ENCODE measurements around the gene LRRN4CL. TPM values are rescaled to one million over a fixed set of nuclear protein-coding genes. Genes with fewer than 3 reads are reported as not detected.

The LRRN4CL gene
- total and polyA plus RNA-seq, 9 of the 15 experiments (the other 6 are each of a cell fraction or from before 2014, with no cell fraction given): 0.03 to 0.11 (median 0.05) TPM; not detected in 4

- TF ChIP-seq HBP1 (CRISPR knock-in tag; IDR thresholded peaks at IDR 0.05): peak; percentile 96
- 0 out of 2 replicates have a peak, but pooled peaks have one; percentile 65 for TF ChIP-seq E4F1 (CRISPR knock-in tag; IDR thresholded peaks at IDR 0.05; ENCODE audit: borderline replicate concordance)
- peak; percentile 63 to 90; a peak in 3 of 4 replicates for TF ChIP-seq NONO (IDR thresholded peaks at IDR 0.05; ENCODE audit: low read depth in 2 of 2, low read length in 1 of 2)
- TF ChIP-seq GTF2F1 (IDR thresholded peaks at IDR 0.05; ENCODE audit: low read depth, low read length): peak; percentile 99
- TF ChIP-seq MTA3 (IDR thresholded peaks at IDR 0.05; ENCODE audit: borderline replicate concordance): peak; percentile 100
- TF ChIP-seq NUFIP1 (IDR thresholded peaks at IDR 0.05; ENCODE audit: partially characterized antibody): no peak
- no peak for TF ChIP-seq JUN (IDR thresholded peaks at IDR 0.05; ENCODE audit: borderline replicate concordance, low read depth, low read length)
- TF ChIP-seq JUN (CRISPR knock-in tag; IDR thresholded peaks at IDR 0.05; ENCODE audit: borderline replicate concordance): no peak
- 0 out of 2 replicates have a peak, but pooled peaks have one; percentile 41 for TF ChIP-seq NCOA6 (IDR thresholded peaks at IDR 0.05)
- 0 out of 2 replicates have a peak, but pooled peaks have one; percentile 56 for TF ChIP-seq SREBF2 (CRISPR knock-in tag; IDR thresholded peaks at IDR 0.05)
- TF ChIP-seq NR2C1 (IDR thresholded peaks at IDR 0.05): no peak
- TF ChIP-seq NR2C1 (tag; IDR thresholded peaks at IDR 0.05): peak; percentile 48; the same call in 1 of the 2 replicates
- TF ChIP-seq SLC30A9 (CRISPR knock-in tag; IDR thresholded peaks at IDR 0.05): no peak
- TF ChIP-seq RBM22 (IDR thresholded peaks at IDR 0.05; ENCODE audit: low read depth, low read length, poor library complexity, severe bottlenecking): peak; percentile 96
- no peak for TF ChIP-seq HLTF (IDR thresholded peaks at IDR 0.05)
- TF ChIP-seq MNT (conservative IDR thresholded peaks at IDR 0.05): peak; percentile 52 to 61; a peak in 2 of 4 replicates
- no peak for TF ChIP-seq STAT5B (CRISPR knock-in tag; IDR thresholded peaks at IDR 0.05)
- 0 out of 2 replicates have a peak, but pooled peaks have one; percentile 48 for TF ChIP-seq CBFB (CRISPR knock-in tag; IDR thresholded peaks at IDR 0.05)
- peak; percentile 74; the same call in 1 of the 2 replicates for TF ChIP-seq ZNF561 (CRISPR knock-in tag; conservative IDR thresholded peaks at IDR 0.05)
- no peak for TF ChIP-seq CEBPB (tag; IDR thresholded peaks at IDR 0.05)
- TF ChIP-seq FOSL1 (tag; conservative IDR thresholded peaks at IDR 0.05): no peak
- TF ChIP-seq NR1H2 (CRISPR knock-in tag; IDR thresholded peaks at IDR 0.05): no peak; the same call in 1 of the 2 replicates
- 0 out of 2 replicates have a peak, but pooled peaks have one; percentile 54 for TF ChIP-seq ZNF586 (CRISPR knock-in tag; conservative IDR thresholded peaks at IDR 0.05)
- TF ChIP-seq TCF3 (CRISPR knock-in tag; IDR thresholded peaks at IDR 0.05): peak; percentile 27; the same call in 1 of the 2 replicates
- peak; percentile 77; the same call in 1 of the 2 replicates for TF ChIP-seq SPI1 (IDR thresholded peaks at IDR 0.05; ENCODE audit: borderline replicate concordance, low read depth, low read length)
Observed at GRCh38 chr11:62665075-62665598, 24.2 kb downstream of the LRRN4CL start, which contains the start of the genes C11orf98 and CSKMT (continued).

Data from K562 (cell line).